Measurements from ENCODE around the gene FYB1.

DNA sequence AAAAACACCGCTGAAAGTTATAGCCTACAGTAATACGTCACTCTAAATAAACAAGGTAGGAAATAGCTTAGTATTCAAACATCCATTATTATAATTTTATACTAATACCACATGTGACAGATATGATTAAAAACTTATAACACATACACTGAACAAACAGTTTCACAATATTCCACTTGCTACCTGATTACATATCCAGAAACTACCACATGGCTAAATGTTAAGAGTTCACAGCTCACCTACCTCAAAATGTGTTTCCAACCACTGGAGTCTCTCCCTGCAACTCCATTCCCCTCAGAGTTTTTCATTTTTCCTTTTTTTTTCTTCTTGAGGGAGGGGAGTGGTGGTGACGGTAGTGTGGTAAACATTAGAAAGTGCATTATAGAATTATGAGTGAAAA, 157.3 kb downstream of the FYB1 start:
- TF ChIP-seq, protein P1, sequence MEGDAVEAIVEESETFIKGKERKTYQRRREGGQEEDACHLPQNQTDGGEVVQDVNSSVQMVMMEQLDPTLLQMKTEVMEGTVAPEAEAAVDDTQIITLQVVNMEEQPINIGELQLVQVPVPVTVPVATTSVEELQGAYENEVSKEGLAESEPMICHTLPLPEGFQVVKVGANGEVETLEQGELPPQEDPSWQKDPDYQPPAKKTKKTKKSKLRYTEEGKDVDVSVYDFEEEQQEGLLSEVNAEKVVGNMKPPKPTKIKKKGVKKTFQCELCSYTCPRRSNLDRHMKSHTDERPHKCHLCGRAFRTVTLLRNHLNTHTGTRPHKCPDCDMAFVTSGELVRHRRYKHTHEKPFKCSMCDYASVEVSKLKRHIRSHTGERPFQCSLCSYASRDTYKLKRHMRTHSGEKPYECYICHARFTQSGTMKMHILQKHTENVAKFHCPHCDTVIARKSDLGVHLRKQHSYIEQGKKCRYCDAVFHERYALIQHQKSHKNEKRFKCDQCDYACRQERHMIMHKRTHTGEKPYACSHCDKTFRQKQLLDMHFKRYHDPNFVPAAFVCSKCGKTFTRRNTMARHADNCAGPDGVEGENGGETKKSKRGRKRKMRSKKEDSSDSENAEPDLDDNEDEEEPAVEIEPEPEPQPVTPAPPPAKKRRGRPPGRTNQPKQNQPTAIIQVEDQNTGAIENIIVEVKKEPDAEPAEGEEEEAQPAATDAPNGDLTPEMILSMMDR (conservative IDR thresholded peaks at IDR 0.05; ENCODE audit: low read length) = no peak
- no peak for TF ChIP-seq EZH2phosphoT487 (IDR thresholded peaks at IDR 0.05; ENCODE audit: borderline replicate concordance, low read depth, low read length)
